Peyer's patch (tissue), 4 donors: Measurements from ENCODE around the gene CLEC9A.

Experiments
- POLR2A ChIP-seq, 2 donors: fragments of 450-650 bp; IDR thresholded peaks; one replicate each; pipeline ENCODE4 v1.5.1; 2017; ENCODE audit warnings: antibody characterized with exemption in 2 of 2, mild to moderate bottlenecking in 2 of 2, moderate library complexity in 2 of 2
- TF ChIP-seq, protein P1 (sequence below), 6 experiments: fragments of 450-650 bp in 4 of 6; fragments of 200-600 bp in 2 of 6; sonication (generic) in 1 of 6; IDR thresholded peaks; one replicate each; pipeline ENCODE4 v1.5.1; 2017 to 2019; ENCODE audit warnings: antibody characterized with exemption in 6 of 6, mild to moderate bottlenecking in 3 of 6, moderate library complexity in 1 of 6

DNA sequence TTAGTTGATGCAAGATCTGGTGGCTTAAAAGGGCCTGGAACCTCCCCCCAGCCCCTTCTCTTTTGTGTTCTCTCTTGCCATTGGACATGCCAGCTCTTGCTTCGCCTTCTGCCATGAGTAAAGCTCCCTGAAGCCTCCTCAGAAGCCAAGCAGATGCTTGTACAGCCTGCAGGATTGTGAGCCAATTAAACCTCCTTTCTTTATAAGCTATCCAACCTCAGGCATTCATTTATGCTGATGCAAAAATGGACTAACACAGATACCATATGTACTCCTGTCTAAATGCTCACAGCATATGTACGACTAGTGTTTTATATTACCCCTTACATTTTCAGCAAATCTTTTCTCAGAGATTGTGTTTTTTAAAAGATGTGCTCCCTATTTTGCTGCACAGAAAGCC, 41.6 kb downstream of the CLEC9A start:
- TF ChIP-seq, protein P1, sequence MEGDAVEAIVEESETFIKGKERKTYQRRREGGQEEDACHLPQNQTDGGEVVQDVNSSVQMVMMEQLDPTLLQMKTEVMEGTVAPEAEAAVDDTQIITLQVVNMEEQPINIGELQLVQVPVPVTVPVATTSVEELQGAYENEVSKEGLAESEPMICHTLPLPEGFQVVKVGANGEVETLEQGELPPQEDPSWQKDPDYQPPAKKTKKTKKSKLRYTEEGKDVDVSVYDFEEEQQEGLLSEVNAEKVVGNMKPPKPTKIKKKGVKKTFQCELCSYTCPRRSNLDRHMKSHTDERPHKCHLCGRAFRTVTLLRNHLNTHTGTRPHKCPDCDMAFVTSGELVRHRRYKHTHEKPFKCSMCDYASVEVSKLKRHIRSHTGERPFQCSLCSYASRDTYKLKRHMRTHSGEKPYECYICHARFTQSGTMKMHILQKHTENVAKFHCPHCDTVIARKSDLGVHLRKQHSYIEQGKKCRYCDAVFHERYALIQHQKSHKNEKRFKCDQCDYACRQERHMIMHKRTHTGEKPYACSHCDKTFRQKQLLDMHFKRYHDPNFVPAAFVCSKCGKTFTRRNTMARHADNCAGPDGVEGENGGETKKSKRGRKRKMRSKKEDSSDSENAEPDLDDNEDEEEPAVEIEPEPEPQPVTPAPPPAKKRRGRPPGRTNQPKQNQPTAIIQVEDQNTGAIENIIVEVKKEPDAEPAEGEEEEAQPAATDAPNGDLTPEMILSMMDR (IDR thresholded peaks at IDR 0.05) = no peak
- no peak for TF ChIP-seq POLR2A (IDR thresholded peaks at IDR 0.05)
